ENCODE results near the gene SOX30.

The SOX30 gene

GRCh38 chr5:157659868-157660660 lies 7.8 kb upstream of the SOX30 start:
- Histone ChIP-seq H3K4me3 (ENCODE audit: extremely low read depth, insufficient read depth, low read length, poor library complexity, severe bottlenecking) (no peak overlapping the region), H3K36me3 (ENCODE audit: control insufficient read depth, insufficient read depth, low read length) (no peaks in the 10 kb centered on the region), H3K27ac (ENCODE audit: low read depth, low read length, severe bottlenecking) (no peak overlapping the region), H3K4me1 (ENCODE audit: control insufficient read depth, insufficient read depth, low read length, poor library complexity, severe bottlenecking) (no peaks in the 10 kb centered on the region), H3K9me3 (ENCODE audit: control insufficient read depth, low read length) (peaks cover 27% of the 10 kb centered on the region)
- WGBS, 2 experiments (ENCODE audit: insufficient coverage in 2 of 2), result 93 to 97% methylated on average over 5 of the region's 8 CpGs

DNA sequence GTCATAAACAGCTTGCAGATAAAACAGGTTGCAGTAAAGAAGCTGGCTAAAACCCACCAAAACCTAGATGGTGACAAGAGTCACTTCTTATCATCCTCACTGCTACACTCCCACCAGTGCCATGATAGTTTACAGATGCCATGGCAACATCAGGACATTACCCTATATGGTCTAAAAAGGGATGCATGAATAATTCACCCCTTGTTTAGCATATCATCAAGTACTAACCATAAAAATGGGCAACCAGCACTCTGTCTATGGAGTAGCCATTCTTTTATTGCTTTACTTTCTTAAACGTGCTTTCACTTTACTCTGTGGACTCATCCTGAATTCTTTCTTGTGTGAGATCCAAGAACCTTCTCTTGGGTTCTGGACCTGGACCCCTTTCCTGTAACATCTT lies 6.7 kb upstream of the SOX30 start:
- Histone ChIP-seq H3K4me3 (ENCODE audit: extremely low read depth, insufficient read depth, low read length, poor library complexity, severe bottlenecking) (no peak overlapping the region), H3K27ac (ENCODE audit: low read depth, low read length, severe bottlenecking) (no peak overlapping the region), H3K4me1 (ENCODE audit: control insufficient read depth, insufficient read depth, low read length, poor library complexity, severe bottlenecking) (no peaks in the 10 kb centered on the region), H3K36me3 (ENCODE audit: control insufficient read depth, insufficient read depth, low read length) (no peaks in the 10 kb centered on the region), H3K9me3 (ENCODE audit: control insufficient read depth, low read length) (peaks cover 31% of the 10 kb centered on the region)
- WGBS, 2 experiments (ENCODE audit: insufficient coverage in 2 of 2), result 82 to 92% methylated on average over 1 of the region's 1 CpG

- no peak overlapping the region for H3K27ac ChIP-seq (ENCODE audit: low read depth, low read length, severe bottlenecking)
- H3K36me3 ChIP-seq (ENCODE audit: control insufficient read depth, insufficient read depth, low read length), result no peaks in the 10 kb centered on the region
- H3K4me1 ChIP-seq (ENCODE audit: control insufficient read depth, insufficient read depth, low read length, poor library complexity, severe bottlenecking), result no peaks in the 10 kb centered on the region
- WGBS, 2 experiments (ENCODE audit: insufficient coverage in 2 of 2), result 83 to 100% methylated on average over 1 to 2 of the region's 2 CpGs
- peaks cover 37% of the 10 kb centered on the region for H3K9me3 ChIP-seq (ENCODE audit: control insufficient read depth, low read length)
- no peak overlapping the region for H3K4me3 ChIP-seq (ENCODE audit: extremely low read depth, insufficient read depth, low read length, poor library complexity, severe bottlenecking)
Observed at GRCh38 chr5:157657516-157657915, 5.3 kb upstream of the SOX30 start.

DNA sequence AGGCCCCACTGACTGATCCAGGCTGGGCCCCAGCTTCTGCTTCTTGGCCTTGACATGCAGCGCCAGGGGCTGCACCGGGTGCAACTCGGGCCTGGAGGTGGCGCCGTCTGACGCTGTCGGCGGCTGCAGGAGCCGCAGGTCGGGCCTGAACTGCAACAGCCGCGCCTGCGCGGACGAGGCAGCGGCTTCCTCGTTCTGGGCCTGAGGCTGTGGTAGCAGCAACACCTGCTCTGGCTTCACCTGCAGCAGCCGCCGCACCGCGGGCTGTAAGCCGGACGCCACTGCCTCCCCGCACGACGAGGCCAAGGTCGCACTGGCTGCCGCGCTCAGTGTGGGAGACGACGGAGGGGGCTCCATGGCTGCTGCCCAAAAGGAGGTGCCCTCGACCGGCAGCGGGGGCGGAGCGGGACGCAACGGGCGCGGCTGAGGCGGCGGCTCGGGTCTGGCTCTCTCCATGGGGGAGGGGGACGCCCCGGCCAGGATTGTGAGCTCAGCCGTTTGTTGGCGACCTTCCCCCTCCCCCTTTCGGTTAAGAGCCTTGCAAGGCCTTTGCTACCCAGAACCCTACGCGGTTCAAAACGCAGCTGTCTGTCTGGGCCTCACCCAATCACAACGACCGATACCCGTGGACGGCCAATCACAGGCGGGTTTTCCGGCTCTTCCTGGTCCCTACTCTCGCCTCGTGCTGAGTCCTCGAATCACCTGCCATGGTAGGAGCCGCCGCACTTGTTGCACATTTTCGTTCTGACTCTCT lies 438 bp downstream of the SOX30 start:
- Histone ChIP-seq H3K4me3 (ENCODE audit: extremely low read depth, insufficient read depth, low read length, poor library complexity, severe bottlenecking) (no peak overlapping the region), H3K27ac (ENCODE audit: low read depth, low read length, severe bottlenecking) (no peak overlapping the region), H3K4me1 (ENCODE audit: control insufficient read depth, insufficient read depth, low read length, poor library complexity, severe bottlenecking) (no peaks in the 10 kb centered on the region), H3K9me3 (ENCODE audit: control insufficient read depth, low read length) (peaks cover 28% of the 10 kb centered on the region), H3K36me3 (ENCODE audit: control insufficient read depth, insufficient read depth, low read length) (no peaks in the 10 kb centered on the region)
- 64 to 74% methylated on average over 53 to 54 of the region's 63 CpGs for WGBS, 2 experiments (ENCODE audit: insufficient coverage in 2 of 2)

DNA sequence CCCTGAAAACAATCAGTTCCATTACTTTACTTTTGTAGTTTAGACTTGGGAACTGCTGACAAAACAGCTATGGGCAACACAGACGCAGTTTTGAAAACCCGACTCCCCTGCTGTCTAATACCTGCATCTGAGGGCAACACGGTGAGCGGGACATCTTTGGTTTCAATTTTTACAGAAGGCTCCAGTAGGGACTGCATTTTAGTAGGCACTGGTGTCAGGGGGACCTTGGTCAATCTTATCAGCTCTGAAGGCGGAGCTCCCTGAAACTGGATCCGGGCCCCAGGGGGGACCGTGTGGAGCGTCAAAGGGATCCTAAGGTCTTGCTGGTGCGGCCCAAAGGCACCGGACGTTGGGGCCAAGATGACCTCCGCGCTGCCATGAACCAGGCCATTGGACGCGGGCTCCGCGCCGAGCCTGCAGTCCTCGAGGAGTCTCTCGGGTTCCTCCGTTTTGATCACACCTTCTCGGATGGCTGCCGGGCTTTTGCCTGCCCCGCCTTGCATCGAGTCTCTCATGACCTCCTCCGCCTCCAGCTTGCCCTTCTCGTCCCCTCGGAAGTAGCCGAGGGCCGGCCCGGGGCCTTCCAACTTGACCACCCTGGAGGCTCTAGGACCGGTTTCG lies 1.1 kb downstream of the SOX30 start:
- Histone ChIP-seq H3K27ac (ENCODE audit: low read depth, low read length, severe bottlenecking) (no peak overlapping the region), H3K4me1 (ENCODE audit: control insufficient read depth, insufficient read depth, low read length, poor library complexity, severe bottlenecking) (no peaks in the 10 kb centered on the region), H3K9me3 (ENCODE audit: control insufficient read depth, low read length) (peaks cover 28% of the 10 kb centered on the region), H3K36me3 (ENCODE audit: control insufficient read depth, insufficient read depth, low read length) (no peaks in the 10 kb centered on the region), H3K4me3 (ENCODE audit: extremely low read depth, insufficient read depth, low read length, poor library complexity, severe bottlenecking) (no peak overlapping the region)
- WGBS, 2 experiments (ENCODE audit: insufficient coverage in 2 of 2), result 89 to 93% methylated on average over 31 to 33 of the region's 33 CpGs

DNA sequence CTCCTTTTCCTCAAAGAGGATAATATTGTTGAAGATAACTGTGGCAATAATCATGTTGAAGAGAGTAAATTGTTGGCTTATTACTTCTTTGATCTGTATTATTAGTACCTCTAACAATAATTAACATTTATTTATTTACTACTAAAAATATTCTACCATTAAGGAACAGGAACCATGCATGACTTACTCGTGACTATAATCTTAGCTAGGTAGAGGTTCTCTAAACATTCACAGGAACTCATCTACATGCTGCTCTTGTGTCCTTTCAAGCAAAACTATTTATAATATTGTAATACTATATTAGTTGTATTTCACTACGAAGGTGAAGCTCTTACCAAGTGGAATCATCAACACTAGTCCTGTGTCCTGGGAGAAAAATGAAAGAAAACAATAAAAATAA lies 3.1 kb downstream of the SOX30 start:
- Histone ChIP-seq H3K36me3 (ENCODE audit: control insufficient read depth, insufficient read depth, low read length) (no peaks in the 10 kb centered on the region), H3K27ac (ENCODE audit: low read depth, low read length, severe bottlenecking) (no peak overlapping the region), H3K4me1 (ENCODE audit: control insufficient read depth, insufficient read depth, low read length, poor library complexity, severe bottlenecking) (no peaks in the 10 kb centered on the region), H3K9me3 (ENCODE audit: control insufficient read depth, low read length) (peaks cover 16% of the 10 kb centered on the region), H3K4me3 (ENCODE audit: extremely low read depth, insufficient read depth, low read length, poor library complexity, severe bottlenecking) (no peak overlapping the region)
- WGBS, 2 experiments (ENCODE audit: insufficient coverage in 2 of 2), result 100% methylated on average over 1 of the region's 2 CpGs; no CpG with 5 or more reads in 1 of the 2 experiments

DNA sequence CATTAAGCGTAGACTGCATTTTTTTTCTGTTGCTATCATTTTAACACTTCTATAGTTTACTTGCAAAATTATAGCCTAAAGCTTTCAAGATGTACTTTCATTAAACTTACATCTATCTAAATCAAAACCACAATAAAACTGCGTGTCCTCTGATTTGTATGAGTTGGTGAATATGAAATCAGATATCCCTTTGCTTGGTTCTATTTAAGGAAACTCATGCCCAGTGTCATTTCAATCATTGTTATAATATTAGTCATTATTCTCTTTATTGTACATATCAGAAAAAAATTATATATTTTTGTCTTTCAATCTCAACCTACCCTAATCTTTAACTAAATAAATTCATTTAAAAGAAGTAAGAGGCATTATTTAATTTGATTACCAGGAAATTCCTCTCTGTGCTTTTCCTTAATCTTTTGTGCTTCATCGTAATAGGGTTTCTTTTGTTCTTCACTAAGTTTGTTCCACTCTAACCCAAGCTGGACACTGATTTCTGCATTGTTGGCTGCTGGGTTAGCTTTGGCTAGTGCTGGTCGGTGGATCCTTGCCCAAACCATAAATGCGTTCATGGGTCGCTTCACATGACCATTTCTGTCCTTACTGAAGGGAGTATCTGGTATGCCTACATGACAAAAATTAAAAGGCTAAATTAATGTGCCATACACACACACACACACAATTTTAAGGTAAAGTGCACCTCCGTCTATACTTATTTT lies 3.8 kb downstream of the SOX30 start:
- Histone ChIP-seq H3K4me1 (ENCODE audit: control insufficient read depth, insufficient read depth, low read length, poor library complexity, severe bottlenecking) (no peaks in the 10 kb centered on the region), H3K4me3 (ENCODE audit: extremely low read depth, insufficient read depth, low read length, poor library complexity, severe bottlenecking) (no peak overlapping the region), H3K36me3 (ENCODE audit: control insufficient read depth, insufficient read depth, low read length) (no peaks in the 10 kb centered on the region), H3K9me3 (ENCODE audit: control insufficient read depth, low read length) (peaks cover 13% of the 10 kb centered on the region), H3K27ac (ENCODE audit: low read depth, low read length, severe bottlenecking) (no peak overlapping the region)
- WGBS, 2 experiments (ENCODE audit: insufficient coverage in 2 of 2), result 81 to 82% methylated on average over 2 to 4 of the region's 7 CpGs

DNA sequence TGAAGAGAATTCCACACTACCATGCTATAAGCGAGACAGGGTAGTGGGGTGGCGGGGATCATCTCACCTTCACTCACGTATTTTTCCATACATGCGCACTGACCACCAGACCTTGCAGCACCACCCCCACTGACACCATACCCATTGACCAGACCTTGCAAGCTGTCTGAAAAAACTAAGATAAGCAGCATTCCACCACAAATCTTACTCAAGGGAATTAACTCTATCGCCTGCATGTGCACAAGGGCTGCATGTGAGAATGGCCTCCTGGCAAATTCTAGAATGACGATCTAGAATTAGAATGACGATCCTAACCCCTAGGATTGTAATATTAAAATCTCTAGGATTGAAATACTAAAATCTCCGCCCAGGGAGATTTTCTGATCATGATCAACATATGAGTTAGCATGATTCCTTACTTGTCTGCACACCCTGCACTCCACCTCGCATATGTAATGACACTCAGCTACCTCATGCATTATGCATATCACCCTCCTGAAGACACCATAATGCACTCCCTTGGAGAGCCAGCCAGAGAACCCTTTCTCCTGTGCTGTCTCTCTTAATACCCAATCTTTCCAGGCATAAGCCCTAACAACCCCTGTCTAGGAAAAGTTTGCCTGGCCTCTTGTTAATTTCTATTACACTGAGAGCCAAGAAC lies 11.7 kb downstream of the SOX30 start:
- no peak overlapping the region for H3K27ac ChIP-seq (ENCODE audit: low read depth, low read length, severe bottlenecking)
- no peaks in the 10 kb centered on the region for H3K4me1 ChIP-seq (ENCODE audit: control insufficient read depth, insufficient read depth, low read length, poor library complexity, severe bottlenecking)
- no peak overlapping the region for H3K4me3 ChIP-seq (ENCODE audit: extremely low read depth, insufficient read depth, low read length, poor library complexity, severe bottlenecking)
- no peaks in the 10 kb centered on the region for H3K9me3 ChIP-seq (ENCODE audit: control insufficient read depth, low read length)
- WGBS, 2 experiments (ENCODE audit: insufficient coverage in 2 of 2), result 93% methylated on average over 4 of the region's 9 CpGs
- no peaks in the 10 kb centered on the region for H3K36me3 ChIP-seq (ENCODE audit: control insufficient read depth, insufficient read depth, low read length)

GRCh38 chr5:157630341-157630740 lies 21.9 kb downstream of the SOX30 start:
- Histone ChIP-seq H3K4me1 (ENCODE audit: control insufficient read depth, insufficient read depth, low read length, poor library complexity, severe bottlenecking) (no peaks in the 10 kb centered on the region), H3K9me3 (ENCODE audit: control insufficient read depth, low read length) (peaks cover 15% of the 10 kb centered on the region), H3K36me3 (ENCODE audit: control insufficient read depth, insufficient read depth, low read length) (no peaks in the 10 kb centered on the region), H3K4me3 (ENCODE audit: extremely low read depth, insufficient read depth, low read length, poor library complexity, severe bottlenecking) (no peak overlapping the region), H3K27ac (ENCODE audit: low read depth, low read length, severe bottlenecking) (no peak overlapping the region)
- WGBS, 2 experiments (ENCODE audit: insufficient coverage in 2 of 2), result no CpG with 5 or more reads among the region's 2 CpGs

DNA sequence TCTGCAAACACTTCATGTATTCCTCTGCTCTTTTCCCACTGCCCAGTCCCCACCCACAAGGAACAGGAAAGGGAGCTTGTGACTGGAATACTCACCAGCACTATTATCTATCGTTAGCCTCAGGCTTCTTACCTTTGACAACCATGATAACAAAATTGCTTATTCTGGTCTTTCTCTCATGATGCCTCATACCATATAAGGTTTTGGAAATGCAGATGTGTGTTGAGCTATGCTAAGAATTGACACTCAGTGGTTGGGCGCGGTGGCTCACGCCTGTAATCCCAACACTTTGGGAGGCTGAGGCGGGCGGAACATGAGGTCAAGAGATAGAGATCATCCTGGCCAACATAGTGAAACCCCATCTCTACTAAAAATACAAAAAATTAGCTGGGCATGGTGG lies 25.4 kb downstream of the SOX30 start:
- H3K9me3 ChIP-seq (ENCODE audit: control insufficient read depth, low read length), result peaks cover 15% of the 10 kb centered on the region
- 88 to 93% methylated on average over 3 to 6 of the region's 6 CpGs for WGBS, 2 experiments (ENCODE audit: insufficient coverage in 2 of 2)

More for the DNA sequence above, 25.4 kb downstream of the SOX30 start:
- no peaks in the 10 kb centered on the region for H3K36me3 ChIP-seq (ENCODE audit: control insufficient read depth, insufficient read depth, low read length)
- H3K4me3 ChIP-seq (ENCODE audit: extremely low read depth, insufficient read depth, low read length, poor library complexity, severe bottlenecking), result no peak overlapping the region
- H3K27ac ChIP-seq (ENCODE audit: low read depth, low read length, severe bottlenecking), result no peak overlapping the region
- H3K4me1 ChIP-seq (ENCODE audit: control insufficient read depth, insufficient read depth, low read length, poor library complexity, severe bottlenecking), result no peaks in the 10 kb centered on the region
